Spleen (tissue), 7 donors: ENCODE measurements around the gene TBC1D16.

ENCODE experiments used
- POLR2A ChIP-seq, 3 donors: fragments of 450-650 bp; IDR thresholded peaks; one replicate each; pipeline ENCODE4 v1.5.1; 2017; ENCODE audit warnings: antibody characterized with exemption in 3 of 3, mild to moderate bottlenecking in 1 of 3
- TF ChIP-seq, protein P1 (sequence below), 11 experiments: fragments of 200-600 bp in 7 of 11; fragments of 450-650 bp in 4 of 11; sonication (generic) in 4 of 11; IDR thresholded peaks in 8 of 11; conservative IDR thresholded peaks in 3 of 11; 1 replicate in 7 of 11; 2 replicates in 4 of 11; pipeline versions ENCODE4 v1.4.0 to v1.8.0; 2016 to 2021; ENCODE audit warnings: antibody characterized with exemption in 11 of 11, inconsistent platforms in 4 of 11, mild to moderate bottlenecking in 1 of 11
- donor health status: DM: no; HTN: no; CAD: no; lungs with moderate emphysema.
- donor health status: DM: no; HTN: no; CAD: no.
- donor health status: DM: no; HTN: no; CAD: no.

DNA sequence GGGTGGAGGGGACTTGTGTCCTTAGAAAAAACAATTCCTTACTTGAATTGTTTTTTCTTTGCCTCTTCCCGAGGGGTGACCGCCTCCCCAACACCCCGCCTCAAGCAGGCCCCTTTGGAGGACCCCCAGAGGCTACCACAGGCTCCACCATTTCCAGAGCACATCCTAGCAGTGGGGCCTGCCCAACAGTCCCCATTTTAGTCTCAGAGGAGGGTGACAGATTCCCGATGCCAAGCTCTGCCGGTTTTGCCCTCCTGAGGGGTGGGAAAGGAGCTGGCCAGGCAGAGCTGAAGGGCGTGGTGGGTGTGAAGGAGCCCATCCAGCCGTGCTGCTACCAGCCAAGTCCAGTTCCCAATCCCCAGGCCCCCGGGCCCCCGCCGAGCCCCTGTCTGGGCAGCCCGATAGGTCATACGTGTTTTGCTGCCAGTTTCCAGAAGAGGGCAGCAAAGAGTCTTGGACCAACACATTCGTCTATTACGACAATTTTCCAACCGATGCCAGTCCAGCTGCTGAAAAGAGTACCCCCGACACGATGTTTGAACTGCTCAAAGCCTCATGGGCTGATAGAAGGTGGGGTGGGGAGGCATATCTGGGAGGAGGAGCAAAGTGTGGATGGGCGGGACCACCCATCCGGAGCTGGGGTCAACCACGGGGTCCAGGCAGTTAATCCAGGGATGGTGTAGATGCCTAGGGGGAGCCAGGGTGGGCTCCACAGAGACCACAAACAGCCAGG, 46.9 kb upstream of the TBC1D16 start:
- no peak for TF ChIP-seq POLR2A (IDR thresholded peaks at IDR 0.05)
- TF ChIP-seq, protein P1, sequence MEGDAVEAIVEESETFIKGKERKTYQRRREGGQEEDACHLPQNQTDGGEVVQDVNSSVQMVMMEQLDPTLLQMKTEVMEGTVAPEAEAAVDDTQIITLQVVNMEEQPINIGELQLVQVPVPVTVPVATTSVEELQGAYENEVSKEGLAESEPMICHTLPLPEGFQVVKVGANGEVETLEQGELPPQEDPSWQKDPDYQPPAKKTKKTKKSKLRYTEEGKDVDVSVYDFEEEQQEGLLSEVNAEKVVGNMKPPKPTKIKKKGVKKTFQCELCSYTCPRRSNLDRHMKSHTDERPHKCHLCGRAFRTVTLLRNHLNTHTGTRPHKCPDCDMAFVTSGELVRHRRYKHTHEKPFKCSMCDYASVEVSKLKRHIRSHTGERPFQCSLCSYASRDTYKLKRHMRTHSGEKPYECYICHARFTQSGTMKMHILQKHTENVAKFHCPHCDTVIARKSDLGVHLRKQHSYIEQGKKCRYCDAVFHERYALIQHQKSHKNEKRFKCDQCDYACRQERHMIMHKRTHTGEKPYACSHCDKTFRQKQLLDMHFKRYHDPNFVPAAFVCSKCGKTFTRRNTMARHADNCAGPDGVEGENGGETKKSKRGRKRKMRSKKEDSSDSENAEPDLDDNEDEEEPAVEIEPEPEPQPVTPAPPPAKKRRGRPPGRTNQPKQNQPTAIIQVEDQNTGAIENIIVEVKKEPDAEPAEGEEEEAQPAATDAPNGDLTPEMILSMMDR (IDR thresholded peaks at IDR 0.05 in 8 of 11, conservative IDR thresholded peaks at IDR 0.05 in 3 of 11): peak; percentile 48 to 88 (median 78)
